Activated CD8-positive, alpha-beta memory T cell treated with anti-CD3 and anti-CD28 coated beads, Interleukin-2, amount 50 U/mL, for 1 hour (primary cell): ENCODE results near the gene PIP5K1B.
"Not testable (repeated sequence)": the region's sequence is repeated elsewhere in the genome, so short reads cannot be mapped to it uniquely, and the experiment has no call there.

Experiments
- DNase-seq: peaks from one replicate; pipeline ENCODE4 v3.0.0-alpha.2; 2020; ENCODE audit errors: extremely low read depth

PIP5K1B gene, protein sequence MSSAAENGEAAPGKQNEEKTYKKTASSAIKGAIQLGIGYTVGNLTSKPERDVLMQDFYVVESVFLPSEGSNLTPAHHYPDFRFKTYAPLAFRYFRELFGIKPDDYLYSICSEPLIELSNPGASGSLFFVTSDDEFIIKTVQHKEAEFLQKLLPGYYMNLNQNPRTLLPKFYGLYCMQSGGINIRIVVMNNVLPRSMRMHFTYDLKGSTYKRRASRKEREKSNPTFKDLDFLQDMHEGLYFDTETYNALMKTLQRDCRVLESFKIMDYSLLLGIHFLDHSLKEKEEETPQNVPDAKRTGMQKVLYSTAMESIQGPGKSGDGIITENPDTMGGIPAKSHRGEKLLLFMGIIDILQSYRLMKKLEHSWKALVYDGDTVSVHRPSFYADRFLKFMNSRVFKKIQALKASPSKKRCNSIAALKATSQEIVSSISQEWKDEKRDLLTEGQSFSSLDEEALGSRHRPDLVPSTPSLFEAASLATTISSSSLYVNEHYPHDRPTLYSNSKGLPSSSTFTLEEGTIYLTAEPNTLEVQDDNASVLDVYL

DNA sequence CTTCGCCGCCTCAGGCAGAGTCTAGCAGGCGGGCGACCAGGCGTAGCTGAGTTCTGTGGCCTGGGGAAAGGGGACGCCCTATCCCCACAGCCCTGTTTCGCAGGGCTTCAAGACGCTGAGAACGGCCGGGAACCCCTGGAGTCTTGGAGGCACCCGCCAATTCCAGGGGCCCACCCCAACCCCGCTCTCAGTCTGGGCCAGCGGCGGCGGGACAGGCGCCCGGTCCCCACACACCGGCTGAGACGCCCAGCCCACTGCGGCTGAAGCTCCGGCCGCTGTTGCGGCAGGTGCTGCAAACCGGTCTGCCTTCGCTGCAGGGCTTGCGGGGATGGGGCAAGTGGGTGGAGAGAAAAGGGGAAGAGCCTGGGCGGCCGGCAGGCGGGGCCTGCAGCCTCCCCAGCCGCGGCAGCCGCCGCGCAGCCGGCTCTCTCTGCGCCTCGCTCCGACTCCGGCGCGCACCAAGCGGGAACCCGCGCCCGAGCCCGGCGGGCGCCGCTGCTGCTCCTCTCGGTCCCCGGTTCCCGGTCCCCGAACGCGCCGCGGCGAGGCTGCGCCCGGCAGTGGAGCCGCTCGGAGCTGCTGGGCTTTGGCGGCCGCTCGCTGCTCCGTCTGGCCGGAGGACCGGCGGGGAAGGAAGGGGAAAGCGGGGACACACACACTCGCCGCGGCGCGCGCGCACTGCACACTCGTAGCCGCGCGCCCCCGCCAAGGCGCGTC lies at the start of gene PIP5K1B:
TSS of gene PIP5K1B (plus strand) at position 427 of the 717 bp plus-strand sequence. CDS start 117,375 bp downstream, outside the sequence.
- no peak for DNase-seq

DNA sequence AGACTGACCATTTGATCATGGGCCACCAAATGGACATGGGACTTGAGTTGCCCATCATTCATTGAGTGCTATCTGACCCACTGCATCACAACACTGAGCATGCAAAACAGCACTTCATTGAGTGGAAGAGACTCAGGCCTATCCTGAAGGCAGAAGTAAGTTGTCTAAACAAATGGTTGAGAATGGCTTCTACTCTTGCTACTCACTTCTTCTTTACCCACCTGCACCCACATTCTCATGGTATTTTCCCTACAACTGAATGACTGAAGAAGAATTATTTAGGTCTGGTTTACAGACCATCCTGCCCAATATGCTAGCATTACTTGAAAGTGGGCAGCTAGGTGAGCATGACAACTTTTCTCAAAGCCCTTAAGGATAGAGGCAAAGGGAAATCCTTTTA lies 41.0 kb upstream of the PIP5K1B start:
- DNase-seq = no peak

- no peak for DNase-seq
Measured at GRCh38 chr9:68668127-68668526, 36.9 kb upstream of the PIP5K1B start.

DNA sequence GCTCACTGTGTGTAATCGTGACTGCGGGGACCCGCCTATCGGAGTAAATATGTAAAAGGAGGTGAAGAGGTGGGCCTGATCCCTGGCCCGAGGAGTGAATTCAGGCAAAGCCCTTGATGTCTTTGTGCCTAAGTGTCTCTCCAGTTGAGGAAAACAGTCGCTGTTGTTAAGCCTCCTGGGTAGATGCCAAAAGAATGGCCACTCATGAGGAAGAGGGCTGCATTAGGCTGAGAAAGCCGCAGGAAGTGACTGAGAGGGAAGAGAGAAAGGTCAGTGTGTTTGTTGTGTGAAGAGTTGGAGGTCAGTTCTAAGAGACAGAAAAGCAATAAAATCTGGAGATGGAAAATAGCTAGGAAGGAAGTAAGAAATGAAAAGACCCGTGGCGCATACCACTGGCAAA lies 35.8 kb upstream of the PIP5K1B start:
- DNase-seq = no peak

DNA sequence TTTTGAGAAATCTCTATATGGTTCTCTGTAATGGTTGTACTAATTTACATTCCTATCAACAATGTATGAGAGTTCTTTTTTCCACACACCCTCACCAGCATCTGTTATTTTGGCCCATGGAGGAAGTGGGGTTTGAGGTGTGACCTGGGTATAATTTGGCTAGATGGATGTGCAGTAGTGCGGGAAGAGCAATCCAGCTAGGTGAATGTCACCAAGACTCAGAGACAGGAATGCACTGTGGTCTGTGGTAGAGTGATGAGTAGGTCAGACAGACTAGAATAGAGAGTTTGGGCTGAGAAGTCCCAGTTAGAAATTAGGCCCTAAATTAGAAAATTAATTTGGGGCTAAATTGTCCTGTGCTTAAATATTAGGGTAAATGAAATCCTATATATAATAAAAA lies 32.8 kb upstream of the PIP5K1B start:
- no peak for DNase-seq

DNA sequence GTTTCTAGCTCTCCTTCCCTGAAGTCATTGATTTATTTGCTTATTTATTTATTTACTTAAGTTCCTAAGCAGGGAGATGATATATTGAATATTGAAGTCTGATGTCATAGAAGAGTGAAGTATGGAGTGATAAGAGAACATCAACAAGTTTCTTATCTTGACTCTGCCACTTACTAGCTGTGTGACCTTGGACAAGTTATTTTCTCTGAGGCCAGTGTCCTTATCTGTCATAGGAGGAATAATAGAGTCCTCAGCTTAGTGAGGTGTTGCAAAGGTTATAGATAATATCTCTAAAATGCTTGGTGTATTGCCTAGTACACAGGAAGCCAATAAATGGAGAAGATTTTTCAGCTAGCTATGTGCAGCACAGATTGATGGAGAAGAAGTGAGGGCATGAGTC lies 32.4 kb upstream of the PIP5K1B start:
- DNase-seq = no peak

DNA sequence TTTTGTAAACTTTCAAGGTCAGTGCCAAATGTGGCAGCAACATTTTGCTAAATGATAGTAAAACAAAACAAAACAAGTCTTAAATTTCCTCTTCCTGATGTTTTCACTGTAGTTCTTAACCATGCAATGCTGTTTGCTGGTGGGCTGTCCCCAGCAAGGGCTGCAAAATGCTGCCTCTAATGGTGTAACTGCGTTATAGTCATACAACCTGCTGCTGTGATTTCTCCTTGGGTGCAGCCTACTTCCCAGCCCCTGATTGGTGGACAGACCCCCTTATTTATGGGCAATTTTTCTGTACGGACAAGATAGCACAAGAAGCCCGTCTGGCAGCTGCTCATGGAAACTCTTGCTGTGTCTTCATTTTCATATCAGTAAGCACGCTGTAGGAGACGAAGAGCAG lies 26.6 kb upstream of the PIP5K1B start:
- no peak for DNase-seq

DNA sequence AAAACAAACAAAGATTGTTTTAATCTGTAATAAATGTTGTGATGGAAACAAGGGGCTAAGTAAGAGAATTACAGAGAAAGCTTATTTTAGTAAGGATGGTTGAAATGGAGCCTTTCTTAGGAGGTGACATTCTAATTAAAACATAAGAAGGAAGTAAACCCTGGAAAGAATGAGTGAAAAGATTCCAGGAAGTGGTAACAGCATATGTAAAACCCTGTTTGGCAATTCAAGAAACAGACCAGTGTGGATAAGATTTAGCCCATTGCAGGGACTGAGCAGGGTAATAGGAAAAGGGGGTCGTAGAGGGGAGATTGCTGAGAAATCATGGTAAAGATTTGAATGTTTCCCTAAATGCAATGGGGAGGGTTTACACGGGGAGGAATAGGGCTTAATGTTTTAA lies 21.6 kb upstream of the PIP5K1B start:
- no peak for DNase-seq

DNA sequence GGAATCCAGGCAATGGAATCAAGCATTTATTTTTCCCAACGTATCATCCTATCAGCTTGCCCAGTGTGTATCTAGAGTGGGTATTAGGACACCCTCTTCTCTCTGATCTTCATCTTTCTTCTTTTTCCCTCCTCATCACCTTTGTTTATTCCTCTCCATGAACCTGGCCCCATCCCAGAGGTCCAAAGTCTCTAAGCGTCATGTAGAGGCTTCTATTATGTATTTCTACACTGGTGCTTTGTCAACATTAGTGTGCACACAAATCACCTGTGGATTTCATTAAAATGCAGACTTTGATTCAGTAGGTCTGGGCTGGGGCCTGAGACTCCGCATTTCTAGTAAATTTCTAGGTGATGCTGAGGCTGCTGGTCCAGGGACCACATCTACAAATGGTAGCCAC lies 19.8 kb upstream of the PIP5K1B start:
- DNase-seq = no peak

DNA sequence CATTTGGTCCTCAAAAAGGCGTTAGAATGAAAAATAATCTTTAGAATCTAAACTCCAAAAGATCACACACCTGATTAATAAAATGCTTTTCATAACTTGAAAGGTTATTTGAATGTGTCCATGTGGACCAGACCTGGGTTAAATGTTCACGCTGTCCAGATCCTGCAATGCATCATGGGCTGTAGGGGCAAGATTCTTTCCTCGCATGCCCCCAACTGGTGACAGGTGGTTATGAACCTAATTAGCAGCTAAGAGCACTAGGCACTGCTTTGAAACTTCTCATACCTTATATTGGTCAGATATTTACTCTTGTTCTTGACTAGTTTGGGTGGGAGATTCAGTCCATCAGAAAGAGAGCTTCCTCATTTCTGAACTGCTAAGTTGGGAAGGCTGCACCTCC lies 19.3 kb upstream of the PIP5K1B start:
- no peak for DNase-seq

- no peak for DNase-seq
Measured at GRCh38 chr9:68690088-68690487, 15.0 kb upstream of the PIP5K1B start.

DNA sequence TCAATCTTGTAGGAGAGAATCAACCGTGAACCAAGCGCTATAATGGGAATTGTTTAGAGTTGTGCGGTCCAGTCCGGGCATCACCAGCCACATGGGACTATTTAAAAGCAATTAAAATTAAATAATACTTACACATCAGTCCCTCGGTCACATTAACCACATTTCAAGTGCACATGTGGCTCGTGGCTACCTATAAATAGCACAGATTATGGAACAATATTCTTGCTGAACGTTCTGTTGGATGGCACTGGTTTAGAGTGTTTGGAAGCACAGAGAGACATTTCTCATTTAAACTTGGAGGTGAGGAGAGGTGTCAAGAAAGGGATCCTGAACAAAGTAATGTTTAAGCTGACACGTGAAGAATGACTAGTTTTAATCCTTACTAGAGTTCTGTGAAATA lies 12.5 kb upstream of the PIP5K1B start:
- DNase-seq = no peak

DNA sequence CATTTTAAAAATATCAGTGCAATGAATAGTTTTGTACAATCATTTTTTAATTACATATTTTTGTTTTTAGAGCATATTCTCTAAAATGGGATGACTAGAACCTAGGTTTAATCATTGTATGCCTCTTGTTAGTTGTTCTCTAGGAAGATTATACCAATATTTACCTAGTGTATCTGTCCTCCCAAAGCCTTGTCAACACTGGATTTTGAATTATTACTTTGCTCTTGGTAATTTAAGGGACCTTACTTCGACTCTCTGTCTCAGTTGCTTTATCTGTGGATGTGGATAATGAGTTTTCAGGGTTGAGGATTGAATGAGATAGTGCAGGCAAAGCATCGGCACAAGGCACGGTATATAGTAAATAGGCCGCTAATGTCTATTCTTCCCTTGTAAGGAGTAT lies 10.9 kb upstream of the PIP5K1B start:
- no peak for DNase-seq

GRCh38 chr9:68697851-68698250 lies 7.2 kb upstream of the PIP5K1B start:
- DNase-seq = no peak

DNA sequence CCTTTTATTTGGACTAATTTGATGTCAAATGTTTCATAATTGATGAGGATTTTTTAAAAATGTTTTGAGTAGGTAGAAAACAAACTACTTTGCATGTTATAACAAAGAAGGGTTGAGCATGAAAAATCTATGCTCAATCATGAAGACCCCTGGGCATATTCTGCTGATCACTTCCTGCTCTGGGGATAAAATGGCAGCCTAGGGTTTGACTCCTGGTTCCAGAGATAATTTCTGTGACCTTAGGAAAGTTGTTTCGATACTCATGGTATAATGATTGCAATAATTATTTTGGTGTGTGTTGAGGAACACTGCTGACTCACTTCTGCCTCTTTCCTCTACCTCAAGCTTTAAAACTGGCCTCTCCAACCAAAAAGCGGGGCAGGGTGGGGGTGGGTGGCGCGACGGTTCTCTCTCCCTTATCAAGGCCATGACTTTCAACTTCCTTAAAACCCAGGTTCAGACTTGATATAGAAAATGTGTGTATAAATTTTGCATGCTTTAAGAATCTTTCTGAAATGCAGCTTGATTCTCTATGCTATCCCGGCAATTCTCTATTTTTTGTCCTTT lies 6.0 kb upstream of the PIP5K1B start:
- DNase-seq = no peak

GRCh38 chr9:68699625-68700024 lies 5.4 kb upstream of the PIP5K1B start:
- not testable (repeated sequence) for DNase-seq

DNA sequence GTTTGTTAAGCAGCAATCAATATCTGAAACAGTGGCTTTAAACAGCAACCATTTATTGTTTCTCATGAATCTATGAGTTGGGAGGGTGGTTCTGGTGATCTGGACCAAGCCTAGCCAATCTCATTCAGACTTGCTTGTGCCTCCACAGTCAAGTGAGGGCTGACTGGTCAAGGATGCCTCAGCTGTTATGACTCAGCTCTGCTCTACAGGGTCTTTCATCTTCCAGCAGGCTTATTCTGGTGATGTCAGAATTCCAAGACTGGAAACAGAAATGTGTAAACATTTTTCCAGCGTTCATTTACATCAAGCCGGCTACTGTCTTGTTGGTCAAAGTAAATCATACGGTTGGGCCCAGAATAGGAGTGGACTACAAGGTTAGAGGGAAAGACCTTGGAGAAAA lies 2.5 kb upstream of the PIP5K1B start:
- DNase-seq = no peak

DNA sequence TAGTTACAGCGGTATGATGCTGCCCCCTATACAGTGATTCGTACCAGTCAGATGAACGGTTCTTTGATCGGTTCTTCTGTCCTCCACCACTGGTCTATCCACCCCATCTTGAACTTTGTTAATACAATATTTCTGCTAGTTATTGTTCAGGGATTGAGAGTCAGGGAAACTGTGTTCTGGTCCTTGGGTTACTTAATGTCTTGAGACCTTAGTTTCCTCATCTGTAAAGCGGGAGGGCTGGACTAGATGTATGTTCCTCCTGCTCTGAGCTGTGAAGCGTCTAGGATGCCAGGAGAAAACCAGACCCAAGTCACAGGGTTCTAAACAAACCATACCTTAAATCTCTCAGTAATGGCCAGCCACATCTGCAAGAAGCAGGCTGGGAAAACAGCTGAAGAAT lies 1.4 kb upstream of the PIP5K1B start:
- DNase-seq = no peak

- no peak for DNase-seq
Measured at GRCh38 chr9:68704498-68704813, 584 bp upstream of the PIP5K1B start.

DNA sequence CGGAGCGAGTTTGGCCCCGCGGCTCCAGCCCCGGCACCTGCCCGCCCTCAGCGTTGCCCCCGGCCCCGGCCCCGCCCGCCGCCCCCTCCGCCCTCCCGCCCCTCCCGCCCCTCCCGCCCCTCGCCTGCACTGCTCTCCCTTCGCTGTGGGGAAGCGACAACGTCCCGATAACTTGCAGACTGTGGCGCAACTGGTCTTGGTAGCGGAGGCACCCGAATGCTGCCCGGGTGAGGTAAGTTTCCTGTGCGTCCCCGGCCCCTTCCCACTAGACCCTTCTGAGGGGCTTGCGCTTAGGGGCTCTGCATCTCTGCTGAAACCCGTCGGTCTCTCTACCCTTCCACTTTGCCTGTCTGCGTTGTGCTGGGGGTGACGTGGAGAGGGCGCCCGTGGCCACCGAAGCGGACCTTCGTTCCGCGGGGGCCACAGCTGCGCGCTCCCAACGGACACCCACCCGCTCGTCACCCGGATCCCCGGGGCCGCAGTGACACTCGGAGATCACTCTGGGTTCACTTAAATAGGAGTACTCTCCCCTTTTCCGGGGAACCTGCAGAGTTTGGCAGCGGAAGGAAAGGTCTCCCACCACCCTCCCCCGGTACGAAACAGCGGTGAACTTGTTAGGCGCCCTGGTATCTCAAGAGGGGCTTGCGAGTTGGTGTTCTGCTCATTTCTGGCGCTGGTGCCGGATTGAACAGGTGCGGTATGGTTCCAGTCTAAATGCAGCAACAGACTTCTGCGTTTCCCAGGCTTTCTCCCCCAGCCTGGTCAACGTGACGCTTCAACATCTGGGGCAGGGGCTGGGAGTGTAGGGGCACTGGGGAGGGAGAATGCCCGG lies 707 bp downstream of the PIP5K1B start:
- DNase-seq = no peak

- no peak for DNase-seq
Measured at GRCh38 chr9:68706363-68707201, 1.5 kb downstream of the PIP5K1B start.
